HCT116 (cell line): ENCODE measurements around the gene SIL1. TPM values are rescaled to one million over a fixed set of nuclear protein-coding genes. Genes with fewer than 3 reads are reported as not detected.

ENCODE experiments used
- ATAC-seq: fragments of 200-7000 bp; cut with Tn5 transposase; 2 replicates; pipeline ENCODE4 v1.9.1; 2020; ENCODE audit warnings: mild to moderate bottlenecking, moderate library complexity
- BruUV-seq: library from RNA; stranded (reverse); fragments of 400-500 nt; replicated peaks from 2 replicates; lab custom pipeline; 2021; lab: Mats Ljungman, UMichigan
- CTCF ChIA-PET: fragments of 300-600 bp; sonication (Branson Sonifier 250); formaldehyde crosslinking; loops from one replicate; lab custom pipeline; 2021; ENCODE audit warnings: antibody characterized with exemption; lab: Charles Lee
- POLR2A ChIA-PET: fragments of 300-600, 350-600 bp; sonication (Branson Sonifier 250); formaldehyde crosslinking; loops from one replicate; lab custom pipeline; 2021; ENCODE audit warnings: antibody characterized with exemption; lab: Charles Lee
- RAD21 ChIA-PET, 2 experiments: fragments of 300-600 bp; sonication (Branson Sonifier 250); formaldehyde crosslinking; loops; one replicate each; lab custom pipeline; 2023; ENCODE audit warnings: low total read pairs in 2 of 2; ENCODE audit not compliant: uncharacterized antibody in 2 of 2, unreplicated experiment in 2 of 2, low non-redundant PET in 1 of 2; lab: Charles Lee
- DNase-seq: peaks from one replicate; pipeline ENCODE4 v3.0.0-alpha.2; 2010; ENCODE audit warnings: low read depth, low spot score
- H2AFZ ChIP-seq: fragments of 200-600 bp; shearing (Covaris generic), sonication (generic); 2 replicates; pipeline ENCODE4 v1.6.1; 2017; ENCODE audit warnings: low read depth, mixed run types, mixed read lengths, antibody characterized with exemption, low read length; ENCODE audit not compliant: poor library complexity, severe bottlenecking
- H3K27ac ChIP-seq: 2 replicates; pipeline ENCODE4 v1.5.1; 2012; ENCODE audit warnings: low read depth, low read length
- H3K27me3 ChIP-seq: fragments of 200-600 bp; sonication (generic); 2 replicates; pipeline ENCODE4 v1.6.1; 2016; ENCODE audit warnings: mixed run types, low read length, mixed read lengths; ENCODE audit not compliant: insufficient read depth
- H3K36me3 ChIP-seq, 2 experiments: fragments of 200-500 bp in 1 of 2; fragments of 200-600 bp in 1 of 2; sonication (Bioruptor generic) in 1 of 2; sonication (generic) in 1 of 2; 2 replicates each; pipeline versions ENCODE4 v1.5.1 to v1.6.1; 2014 to 2016; ENCODE audit warnings: low read length in 2 of 2, inconsistent platforms in 1 of 2, mixed read lengths in 1 of 2, mixed run types in 1 of 2; ENCODE audit not compliant: insufficient read depth in 2 of 2, control insufficient read depth in 1 of 2
- H3K4me1 ChIP-seq, 2 experiments: fragments of 200-600 bp in 1 of 2; sonication (generic) in 1 of 2; 2 replicates each; pipeline versions ENCODE4 v1.5.1 to v1.6.1; 2012 to 2017; ENCODE audit warnings: low read length in 2 of 2, inconsistent platforms in 1 of 2, mild to moderate bottlenecking in 1 of 2, mixed read lengths in 1 of 2, mixed run types in 1 of 2, moderate library complexity in 1 of 2; ENCODE audit not compliant: insufficient read depth in 2 of 2, control insufficient read depth in 1 of 2
- H3K4me2 ChIP-seq: fragments of 200-600 bp; sonication (generic); 2 replicates; pipeline ENCODE4 v1.6.1; 2017; ENCODE audit warnings: mixed run types, low read length, mixed read lengths
- H3K4me3 ChIP-seq, 2 experiments: fragments of 200-600 bp in 1 of 2; sonication (generic) in 1 of 2; replicated peaks in 1 of 2; 2 replicates each; pipeline ENCODE4 v1.5.1; 2011 to 2016; ENCODE audit warnings: low read length in 2 of 2, control low read depth in 1 of 2, low read depth in 1 of 2, mild to moderate bottlenecking in 1 of 2, mixed read lengths in 1 of 2, mixed run types in 1 of 2
- H3K79me2 ChIP-seq: fragments of 200-600 bp; sonication (generic); 2 replicates; pipeline ENCODE4 v1.6.1; 2017; ENCODE audit warnings: mild to moderate bottlenecking, mixed run types, low read length, moderate library complexity, mixed read lengths; ENCODE audit not compliant: insufficient read depth
- H3K9ac ChIP-seq: fragments of 200-600 bp; sonication (generic); 2 replicates; pipeline ENCODE4 v1.6.1; 2016; ENCODE audit warnings: low read length, mixed read lengths
- H3K9me2 ChIP-seq: fragments of 200-600 bp; sonication (generic), shearing (Covaris generic); 2 replicates; pipeline ENCODE4 v1.6.1; 2017; ENCODE audit warnings: mixed run types, mild to moderate bottlenecking, moderate library complexity; ENCODE audit not compliant: insufficient read depth
- H3K9me3 ChIP-seq, 2 experiments: fragments of 200-500 bp in 1 of 2; fragments of 200-600 bp in 1 of 2; sonication (Bioruptor generic) in 1 of 2; sonication (generic) in 1 of 2; 2 replicates each; pipeline ENCODE4 v1.6.1; 2014 to 2017; ENCODE audit warnings: low read length in 2 of 2, mixed read lengths in 2 of 2, inconsistent platforms in 1 of 2, low read depth in 1 of 2, mild to moderate bottlenecking in 1 of 2, mixed run types in 1 of 2, moderate library complexity in 1 of 2; ENCODE audit not compliant: control insufficient read depth in 1 of 2, insufficient read depth in 1 of 2
- H4K20me1 ChIP-seq: fragments of 200-600 bp; sonication (generic), shearing (Covaris generic); 2 replicates; pipeline ENCODE4 v1.6.1; 2017; ENCODE audit warnings: mixed run types, mild to moderate bottlenecking, moderate library complexity; ENCODE audit not compliant: insufficient read depth
- ATF3 ChIP-seq: IDR thresholded peaks from 2 replicates; pipeline ENCODE4 v1.6.1; 2012
- CEBPB ChIP-seq: IDR thresholded peaks from 2 replicates; pipeline ENCODE4 v1.6.1; 2012; ENCODE audit warnings: low read depth
- CTCF ChIP-seq, 3 experiments: fragments of 200-600 bp in 1 of 3; sonication (generic) in 1 of 3; IDR thresholded peaks in 2 of 3; conservative IDR thresholded peaks in 1 of 3; 2 replicates each; pipeline ENCODE4 v1.5.1; 2012 to 2017; ENCODE audit warnings: low read depth in 2 of 3, low read length in 2 of 3, antibody characterized with exemption in 1 of 3, borderline replicate concordance in 1 of 3, control low read depth in 1 of 3, mild to moderate bottlenecking in 1 of 3, mixed read lengths in 1 of 3, mixed run types in 1 of 3, moderate library complexity in 1 of 3; ENCODE audit not compliant: insufficient read depth in 1 of 3
- EGR1 ChIP-seq: IDR thresholded peaks from 2 replicates; pipeline ENCODE4 v1.6.1; 2012; ENCODE audit warnings: low read depth
- ELF1 ChIP-seq: IDR thresholded peaks from 2 replicates; pipeline ENCODE4 v1.6.1; 2012; ENCODE audit warnings: low read depth, borderline replicate concordance
- EZH2 ChIP-seq: fragments of 200-600 bp; sonication (generic); IDR thresholded peaks from 2 replicates; pipeline ENCODE4 v1.6.1; 2017; ENCODE audit warnings: antibody characterized with exemption, mixed run types
- EZH2phosphoT487 ChIP-seq: fragments of 200-600 bp; IDR thresholded peaks from 2 replicates; pipeline ENCODE4 v1.6.1; 2018; ENCODE audit warnings: antibody characterized with exemption, borderline replicate concordance
- FOSL1 ChIP-seq: IDR thresholded peaks from 2 replicates; pipeline ENCODE4 v1.6.1; 2012; ENCODE audit warnings: low read depth
- POLR2A ChIP-seq: IDR thresholded peaks from 2 replicates; pipeline ENCODE4 v1.7.0; 2011; ENCODE audit warnings: borderline replicate concordance; ENCODE audit not compliant: insufficient read depth, insufficient read length; ENCODE audit errors: extremely low read depth
- POLR2AphosphoS5 ChIP-seq: IDR thresholded peaks from 2 replicates; pipeline ENCODE4 v1.6.1; 2011; ENCODE audit warnings: mild to moderate bottlenecking, low read depth, low read length, moderate library complexity
- REST ChIP-seq: IDR thresholded peaks from 2 replicates; pipeline ENCODE4 v1.6.1; 2012; ENCODE audit warnings: low read depth
- SIN3A ChIP-seq: IDR thresholded peaks from 2 replicates; pipeline ENCODE4 v1.6.1; 2012; ENCODE audit warnings: low read depth
- SRF ChIP-seq: IDR thresholded peaks from 2 replicates; pipeline ENCODE4 v1.6.1; 2012; ENCODE audit warnings: low read depth
- TCF7L2 ChIP-seq: IDR thresholded peaks from 2 replicates; pipeline ENCODE4 v1.7.0; 2011; ENCODE audit warnings: borderline replicate concordance, inconsistent platforms; ENCODE audit not compliant: insufficient read depth, insufficient read length; ENCODE audit errors: extremely low read depth
- YY1 ChIP-seq: IDR thresholded peaks from 2 replicates; pipeline ENCODE4 v1.6.1; 2011; ENCODE audit warnings: low read length, low read depth, moderate library complexity, mild to moderate bottlenecking; ENCODE audit not compliant: insufficient replicate concordance; ENCODE audit errors: extremely low read depth
- ZBTB33 ChIP-seq: IDR thresholded peaks from 2 replicates; pipeline ENCODE4 v1.6.1; 2011; ENCODE audit warnings: mild to moderate bottlenecking, low read length, moderate library complexity; ENCODE audit not compliant: insufficient replicate concordance; ENCODE audit errors: extremely low read depth
- ZFX ChIP-seq: fragments of 450-650 bp; IDR thresholded peaks from 2 replicates; pipeline ENCODE4 v1.6.1; 2017
- ZNF274 ChIP-seq: fragments of 200-500 bp; sonication (Bioruptor generic); IDR thresholded peaks from 2 replicates; pipeline ENCODE4 v1.6.1; 2014; ENCODE audit warnings: mild to moderate bottlenecking, low read depth, low read length, inconsistent platforms
- intact Hi-C: fragments of 100-400 bp; cut with micrococcal nuclease; formaldehyde crosslinking; loops from 2 replicates; pipeline ENCODE4 v1.10.0; 2022
- total RNA-seq: library from RNA; stranded (reverse); gene quantifications from one replicate; pipeline ENCODE4 v1.2.1, GENCODE V29; 2021; ENCODE audit not compliant: unreplicated experiment

The SIL1 gene
- total RNA-seq, 1 experiment from 2014 or later: 34.0 TPM

GRCh38 chr5:138955013-138955660 lies 243.0 kb downstream of the SIL1 start:
- TF ChIP-seq CEBPB (no peak), CTCF (IDR thresholded peaks at IDR 0.05 in 2 of 3, conservative IDR thresholded peaks at IDR 0.05 in 1 of 3; ENCODE audit: borderline replicate concordance in 1 of 3, insufficient read depth in 1 of 3, low read depth in 2 of 3, low read length in 2 of 3) (no peak), ZNF274 (no peak), REST (no peak), ZBTB33 (no peak), EZH2 (no peak), SIN3A (no peak), EZH2phosphoT487 (no peak), YY1 (no peak), POLR2AphosphoS5 (no peak), FOSL1 (no peak), EGR1 (no peak), ATF3 (no peak), SRF (no peak), POLR2A (no peak), ELF1 (no peak), ZFX (no peak), TCF7L2 (no peak)
- Histone ChIP-seq H3K36me3 (no peaks in the 10 kb centered on the region), H3K9me3 (no peaks in the 10 kb centered on the region), H3K27ac (no peak overlapping the region), H3K27me3 (no peaks in the 10 kb centered on the region), H3K4me2 (no peak overlapping the region), H3K4me1 (no peaks in the 10 kb centered on the region), H3K9me2 (no peaks in the 10 kb centered on the region), H3K79me2 (no peaks in the 10 kb centered on the region), H4K20me1 (no peaks in the 10 kb centered on the region), H3K4me3 (no peak overlapping the region), H3K9ac (no peak overlapping the region), H2AFZ (no peak overlapping the region)
- ChIA-PET CTCF (no interaction called here), RAD21 (no interaction called here), POLR2A (no interaction called here)
- no TSS peak for BruUV-seq
- intact Hi-C loops: no loop called here
- ATAC-seq (no peak), DNase-seq (no peak)
